HepG2 (cell line): ENCODE data around the gene TMEM184B. TPM values are rescaled to one million over a fixed set of nuclear protein-coding genes. Genes with fewer than 3 reads are reported as not detected.

Experiments
- ATAC-seq: fragments of 200-7000 bp; cut with Tn5 transposase; 3 replicates; pipeline ENCODE4 v1.9.1; 2020; ENCODE audit warnings: mild to moderate bottlenecking, moderate library complexity
- BruUV-seq: library from RNA; stranded (reverse); fragments of 400-500 nt; replicated peaks from 2 replicates; lab custom pipeline; 2021; lab: Mats Ljungman, UMichigan
- CTCF ChIA-PET: fragments of 300-600 bp; formaldehyde crosslinking; extraction: SDS; loops from one replicate; lab custom pipeline; 2021; ENCODE audit warnings: low total read pairs, inconsistent platforms, low intra/inter-chr PET ratio; lab: Yijun Ruan, JAX
- POLR2A ChIA-PET: fragments of 350-600 bp; sonication (Branson Sonifier 250); formaldehyde crosslinking; loops from one replicate; lab custom pipeline; 2020; ENCODE audit warnings: antibody characterized with exemption, inconsistent platforms; lab: Yijun Ruan, JAX
- DNase-seq: peaks from one replicate; pipeline ENCODE4 v3.0.0-alpha.2; 2015; ENCODE audit warnings: low spot score
- FAIRE-seq: peaks from 3 replicates; lab custom pipeline; 2011; peaks lifted over from hg19 to GRCh38; lab: Jason Lieb, UNC
- H2AFZ ChIP-seq: one replicate; pipeline ENCODE4 v1.6.1; 2011; ENCODE audit warnings: low read length, inconsistent platforms
- H3K27ac ChIP-seq: fragments of 300-600 bp; 3 replicates; pipeline ENCODE4 v1.8.0; 2011; ENCODE audit warnings: mixed run types, mild to moderate bottlenecking, mixed read lengths, low read length, inconsistent platforms; ENCODE audit not compliant: insufficient read depth; ENCODE audit errors: extremely low read length
- H3K27me3 ChIP-seq, 2 experiments: fragments of 200-600 bp in 1 of 2; 2 replicates in 1 of 2; 3 replicates in 1 of 2; pipeline versions ENCODE4 v1.6.0 to v1.8.0; 2011; ENCODE audit warnings: low read length in 2 of 2, mild to moderate bottlenecking in 2 of 2, moderate library complexity in 2 of 2, inconsistent platforms in 1 of 2; ENCODE audit not compliant: insufficient read depth in 2 of 2, control insufficient read depth in 1 of 2
- H3K36me3 ChIP-seq, 2 experiments: fragments of 200-600 bp in 1 of 2; replicated peaks in 1 of 2; 2 replicates in 1 of 2; 3 replicates in 1 of 2; pipeline versions ENCODE4 v1.5.1 to v1.8.0; 2011; ENCODE audit warnings: low read length in 2 of 2, inconsistent platforms in 1 of 2; ENCODE audit not compliant: insufficient read depth in 2 of 2, control insufficient read depth in 1 of 2
- H3K4me1 ChIP-seq: 2 replicates; pipeline ENCODE4 v1.5.1; 2012; ENCODE audit warnings: low read length, inconsistent platforms; ENCODE audit not compliant: insufficient read depth
- H3K4me2 ChIP-seq: 2 replicates; pipeline ENCODE4 v1.6.0; 2011; ENCODE audit warnings: low read depth, low read length, inconsistent platforms
- H3K4me3 ChIP-seq, 3 experiments: fragments of 200-600 bp in 1 of 3; sonication (generic), shearing (Covaris generic) in 1 of 3; replicated peaks in 1 of 3; 2 replicates each; pipeline ENCODE4 v1.5.1; 2011 to 2016; ENCODE audit warnings: low read length in 3 of 3, inconsistent platforms in 2 of 3, low read depth in 2 of 3, mild to moderate bottlenecking in 2 of 3, control low read depth in 1 of 3, mixed read lengths in 1 of 3; ENCODE audit not compliant: insufficient read depth in 1 of 3
- H3K79me2 ChIP-seq: one replicate; pipeline ENCODE4 v1.6.1; 2011; ENCODE audit warnings: low read length, inconsistent platforms; ENCODE audit not compliant: insufficient read depth
- H3K9ac ChIP-seq: 2 replicates; pipeline ENCODE4 v1.6.0; 2011; ENCODE audit warnings: mild to moderate bottlenecking, low read depth, low read length, inconsistent platforms; ENCODE audit not compliant: insufficient read depth
- H3K9me3 ChIP-seq: 2 replicates; pipeline ENCODE4 v1.5.1; 2012; ENCODE audit warnings: mild to moderate bottlenecking, low read length
- H4K20me1 ChIP-seq: 2 replicates; pipeline ENCODE4 v1.6.0; 2011; ENCODE audit warnings: inconsistent platforms, mild to moderate bottlenecking, low read length, moderate library complexity; ENCODE audit not compliant: insufficient read depth
- BHLHE40 ChIP-seq: IDR thresholded peaks from 2 replicates; pipeline ENCODE4 v1.6.1; 2011; ENCODE audit warnings: low read length, improper control_type of control experiment
- CHD4 ChIP-seq: fragments of 200-600 bp; sonication (generic); IDR thresholded peaks from 2 replicates; pipeline ENCODE4 v1.7.0; 2017; ENCODE audit warnings: mild to moderate bottlenecking, low read length, borderline replicate concordance
- E2F1 ChIP-seq: sonication (generic); formaldehyde crosslinking; IDR thresholded peaks from 2 replicates; pipeline ENCODE4 v1.5.0; 2020; ENCODE audit warnings: missing genetic modification reagents
- HMG20A ChIP-seq: IDR thresholded peaks from 2 replicates; pipeline ENCODE4 v1.6.1; 2016; ENCODE audit warnings: borderline replicate concordance
- JUND ChIP-seq: sonication (generic); formaldehyde crosslinking; IDR thresholded peaks from 2 replicates; pipeline ENCODE4 v1.8.0; 2022; ENCODE audit warnings: mild to moderate bottlenecking, missing genetic modification reagents
- NR2F6 ChIP-seq, 2 experiments: IDR thresholded peaks; 2 replicates each; pipeline ENCODE4 v1.6.1; 2016; ENCODE audit warnings: antibody characterized with exemption in 1 of 2, mild to moderate bottlenecking in 1 of 2
- TBX2 ChIP-seq: sonication (generic); formaldehyde crosslinking; IDR thresholded peaks from 2 replicates; pipeline ENCODE4 v1.5.0; 2020; ENCODE audit warnings: missing genetic modification reagents, mild to moderate bottlenecking, borderline replicate concordance
- THAP9 ChIP-seq: sonication (generic); formaldehyde crosslinking; IDR thresholded peaks from 2 replicates; pipeline ENCODE4; 2020; ENCODE audit warnings: missing genetic modification reagents, mild to moderate bottlenecking, borderline replicate concordance
- ZNF574 ChIP-seq: sonication (generic); formaldehyde crosslinking; IDR thresholded peaks from 2 replicates; pipeline ENCODE4 v1.4.0; 2020; ENCODE audit warnings: missing genetic modification reagents
- ZNF841 ChIP-seq: sonication (generic); formaldehyde crosslinking; IDR thresholded peaks from 2 replicates; pipeline ENCODE4 v1.8.1; 2023; ENCODE audit warnings: missing genetic modification reagents, borderline replicate concordance
- ZSCAN25 ChIP-seq: sonication (generic); formaldehyde crosslinking; IDR thresholded peaks from 2 replicates; pipeline ENCODE4 v1.8.0; 2022; ENCODE audit warnings: mild to moderate bottlenecking, missing genetic modification reagents
- ZSCAN5A ChIP-seq: sonication (generic); formaldehyde crosslinking; IDR thresholded peaks from 2 replicates; pipeline ENCODE4 v1.8.0; 2022; ENCODE audit warnings: mild to moderate bottlenecking, missing genetic modification reagents, borderline replicate concordance
- WGBS: methylation state at CpG from one replicate; pipeline ENCODE4 v1.1.6; 2017; ENCODE audit warnings: low lambda C conversion rate; 5-methylcytosine and 5-hydroxymethylcytosine counted together
- in situ Hi-C: cut with HindIII; loops from 2 replicates; pipeline ENCODE4 v1.10.0; 2017; ENCODE audit warnings: low pct_unique_long_range_greater_than_20kb; ENCODE audit not compliant: extremely low pct_ligation_motif_present
- intact Hi-C: fragments of 100-400 bp; cut with micrococcal nuclease; formaldehyde crosslinking; loops from one replicate; pipeline ENCODE4 v1.10.0; 2022; ENCODE audit not compliant: unreplicated experiment
- polyA plus RNA-seq, 8 experiments: library from polyadenylated mRNA; depleted of rRNA in 3 of 8; stranded (reverse) in 7 of 8; unstranded in 1 of 8; fragments of >200 nt; fragmentation: Illumina TruSeq in 4 of 8; extraction: Trizol in 4 of 8; gene quantifications; 2 replicates each; pipeline versions ENCODE4 v1.2.1 to v1.2.3, GENCODE V29; 2011 to 2016; ENCODE audit warnings: low read depth in 4 of 8, missing spikeins in 1 of 8, mixed read lengths in 1 of 8; ENCODE audit not compliant: insufficient read depth in 1 of 8
- total RNA-seq, 5 experiments: library from RNA; depleted of rRNA; stranded (reverse); fragments of >200 nt; fragmentation: Illumina TruSeq; extraction: Trizol; gene quantifications; 2 replicates each; pipeline ENCODE4 v1.2.3, GENCODE V29; 2016; ENCODE audit warnings: low read depth in 1 of 5

Gene TMEM184B
- total and polyA plus RNA-seq, 2 of the 13 experiments (the other 11 are each of a cell fraction or from before 2014, with no cell fraction given): 15.9 to 16.0 TPM

- TF ChIP-seq E2F1 (CRISPR knock-in tag) (no peak), CHD4 (no peak), ZSCAN25 (no peak), ZNF574 (CRISPR knock-in tag) (peak; percentile 2; the same call in 1 of the 2 replicates)
Observed at GRCh38 chr22:38284042-38284402, 11.2 kb upstream of the TMEM184B start (continued).

GRCh38 chr22:38282397-38282796, 9.6 kb upstream of the TMEM184B start:
- H3K27me3 ChIP-seq: no peaks in the 10 kb centered on the region
- POLR2A ChIA-PET: interaction anchor here (1.1 to 1.8 kb wide), 5 partner anchors 8 to 173 kb away, joined by 3 to 10 read pairs (median 4); partner anchors contain the start of gene BAIAP2L2
- intact Hi-C loops (no loop called here), in situ Hi-C loops (no loop called here)
- no peak for FAIRE-seq
- peak overlapping the region; percentile 79 for H3K27ac ChIP-seq
- H3K79me2 ChIP-seq: no peaks in the 10 kb centered on the region
- H3K4me3 ChIP-seq: peak overlapping the region in 2 of 3 experiments; percentile 12 to 46; a peak in 2 of 6 replicates
- no peak for DNase-seq
- no peaks in the 10 kb centered on the region for H4K20me1 ChIP-seq
- no peaks in the 10 kb centered on the region for H3K36me3 ChIP-seq
- WGBS: 33% methylated on average over 7 of the region's 9 CpGs
- no peak overlapping the region for H2AFZ ChIP-seq
- CTCF ChIA-PET: no interaction called here
- H3K9ac ChIP-seq: peak overlapping the region; percentile 47
- no peak for ATAC-seq
- no TSS peak for BruUV-seq
- peaks cover 54% of the 10 kb centered on the region for H3K4me1 ChIP-seq
- H3K9me3 ChIP-seq: no peaks in the 10 kb centered on the region
- H3K4me2 ChIP-seq: peak overlapping the region; percentile 73
- TF ChIP-seq BHLHE40 (0 out of 2 replicates have a peak, but pooled peaks have one; percentile 19), TBX2 (CRISPR knock-in tag) (no peak), ZNF841 (no peak), HMG20A (CRISPR knock-in tag) (no peak), NR2F6 (IDR thresholded peaks at IDR 0.05) (no peak), NR2F6 (CRISPR knock-in tag; IDR thresholded peaks at IDR 0.05) (no peak), JUND (CRISPR knock-in tag) (no peak), ZSCAN5A (CRISPR knock-in tag) (no peak), THAP9 (0 out of 2 replicates have a peak, but pooled peaks have one; percentile 8)
